ENCODE data around the gene KNDC1. TPM values are rescaled to one million over a fixed set of nuclear protein-coding genes. Genes with fewer than 3 reads are reported as not detected.

KNDC1 gene
- total and polyA plus RNA-seq, 2 donors (not counting 3 experiments of a cell fraction or from before 2014, with no cell fraction given): not detected

- BruUV-seq (replicated peaks): no TSS peak
- Histone ChIP-seq H3K4me3 (replicated peaks in 1 of 3; ENCODE audit: insufficient read depth in 1 of 3, low read depth in 1 of 3, low read length in 3 of 3) (no peak overlapping the region), H3K36me3 (ENCODE audit: control insufficient read depth in 2 of 2, extremely low read depth in 1 of 2, insufficient read depth in 2 of 2, low read length in 2 of 2) (no peaks in the 10 kb centered on the region), H3K79me2 (ENCODE audit: control insufficient read depth, insufficient read depth, low read length) (no peaks in the 10 kb centered on the region), H3K9me3 (replicated peaks; ENCODE audit: control insufficient read depth, insufficient read depth, low read length) (no peaks in the 10 kb centered on the region), H3K4me1 (ENCODE audit: control insufficient read depth, extremely low read depth, insufficient read depth, low read length) (no peaks in the 10 kb centered on the region), H3K9me1 (replicated peaks; ENCODE audit: control insufficient read depth, extremely low read depth, insufficient read depth, low read length) (no peaks in the 10 kb centered on the region), H3K27ac (ENCODE audit: insufficient read depth, low read depth, low read length) (no peak overlapping the region), H4K20me1 (replicated peaks; ENCODE audit: control insufficient read depth, extremely low read depth, insufficient read depth, low read length) (no peaks in the 10 kb centered on the region), H3K4me2 (ENCODE audit: insufficient read depth, low read length) (no peak overlapping the region), H3K9ac (replicated peaks; ENCODE audit: extremely low read depth, insufficient read depth, low read length) (no peak overlapping the region), H2AFZ (ENCODE audit: low read depth, low read length) (no peak overlapping the region), H3K27me3 (ENCODE audit: control insufficient read depth in 2 of 2, insufficient read depth in 2 of 2, low read length in 2 of 2) (peaks cover 3 to 12% of the 10 kb centered on the region in 2 experiments)
- DNase-seq (ENCODE audit: low read depth, low spot score) (no peak), FAIRE-seq (no peak)
- POLR2A ChIA-PET: no interaction called here
- CTCF ChIA-PET: no interaction called here
- no peak for TF ChIP-seq GATA2 (IDR thresholded peaks at IDR 0.05; ENCODE audit: insufficient read depth, insufficient read length, low read depth, low read length)
- TF ChIP-seq FOS (IDR thresholded peaks at IDR 0.05; ENCODE audit: borderline replicate concordance, insufficient read depth, low read length): no peak
- no peak for TF ChIP-seq MAX (IDR thresholded peaks at IDR 0.05; ENCODE audit: insufficient read depth, insufficient read length)
- TF ChIP-seq CTCF (IDR thresholded peaks at IDR 0.05; ENCODE audit: extremely low read depth in 1 of 2, insufficient read depth in 1 of 2, low read depth in 1 of 2, low read length in 2 of 2): no peak
- no peak for TF ChIP-seq JUN (IDR thresholded peaks at IDR 0.05; ENCODE audit: borderline replicate concordance, insufficient read depth, insufficient read length, low read depth)
- no peak for TF ChIP-seq POLR2AphosphoS5 (IDR thresholded peaks at IDR 0.05; ENCODE audit: insufficient read depth, low read depth, low read length)
- TF ChIP-seq MYC (IDR thresholded peaks at IDR 0.05; ENCODE audit: low read depth, low read length): no peak
- TF ChIP-seq EZH2 (IDR thresholded peaks at IDR 0.05; ENCODE audit: borderline replicate concordance, low read depth, low read length, severe bottlenecking): no peak
- no peak for TF ChIP-seq POLR2A (IDR thresholded peaks at IDR 0.05; ENCODE audit: low read depth, low read length)
- intact Hi-C loops (cut with micrococcal nuclease): no loop called here
- dilution Hi-C loops (cut with MboI; ENCODE audit: extremely low pct_ligation_motif_present, low sequenced_read_pairs): no loop called here
These were observed 4.1 kb downstream of the KNDC1 start for GRCh38 chr10:133163889-133164815.
